ENCODE data around the gene ENGASE.

DNA sequence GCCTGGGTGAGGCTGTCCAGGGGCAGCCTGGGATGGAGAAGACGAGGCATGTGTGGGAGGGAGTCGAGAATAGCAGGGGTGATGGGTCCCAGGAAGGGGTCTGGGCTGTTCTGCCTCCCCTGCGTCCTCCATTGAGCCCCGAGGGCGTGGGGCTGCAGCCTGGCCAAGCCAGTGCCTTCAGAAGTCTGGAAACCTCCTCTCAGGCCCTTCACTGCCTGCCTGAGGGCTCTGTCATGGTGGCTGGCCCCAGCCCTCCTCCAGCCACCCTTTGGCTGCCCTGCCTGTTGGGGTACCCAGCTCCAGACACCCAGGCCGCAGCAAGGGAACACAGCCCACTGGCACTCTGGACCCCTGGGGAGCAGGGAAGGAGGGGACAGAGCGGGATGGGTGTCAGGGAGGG lies 27.6 kb downstream of the ENGASE start:
- TF ChIP-seq SP1 (IDR thresholded peaks at IDR 0.05), result no peak
- TF ChIP-seq FOXM1 (IDR thresholded peaks at IDR 0.05; ENCODE audit: borderline replicate concordance), result no peak
- no peak for TF ChIP-seq CTBP1 (IDR thresholded peaks at IDR 0.05; ENCODE audit: borderline replicate concordance)
